Activated CD8-positive, alpha-beta memory T cell treated with anti-CD3 and anti-CD28 coated beads, Interleukin-2, amount 50 U/mL, for 48 hours (primary cell): ENCODE data around the gene DNM3.

Experiments
- DNase-seq: peaks from one replicate; pipeline ENCODE4 v3.0.0-alpha.2; 2020

DNM3 gene

DNA sequence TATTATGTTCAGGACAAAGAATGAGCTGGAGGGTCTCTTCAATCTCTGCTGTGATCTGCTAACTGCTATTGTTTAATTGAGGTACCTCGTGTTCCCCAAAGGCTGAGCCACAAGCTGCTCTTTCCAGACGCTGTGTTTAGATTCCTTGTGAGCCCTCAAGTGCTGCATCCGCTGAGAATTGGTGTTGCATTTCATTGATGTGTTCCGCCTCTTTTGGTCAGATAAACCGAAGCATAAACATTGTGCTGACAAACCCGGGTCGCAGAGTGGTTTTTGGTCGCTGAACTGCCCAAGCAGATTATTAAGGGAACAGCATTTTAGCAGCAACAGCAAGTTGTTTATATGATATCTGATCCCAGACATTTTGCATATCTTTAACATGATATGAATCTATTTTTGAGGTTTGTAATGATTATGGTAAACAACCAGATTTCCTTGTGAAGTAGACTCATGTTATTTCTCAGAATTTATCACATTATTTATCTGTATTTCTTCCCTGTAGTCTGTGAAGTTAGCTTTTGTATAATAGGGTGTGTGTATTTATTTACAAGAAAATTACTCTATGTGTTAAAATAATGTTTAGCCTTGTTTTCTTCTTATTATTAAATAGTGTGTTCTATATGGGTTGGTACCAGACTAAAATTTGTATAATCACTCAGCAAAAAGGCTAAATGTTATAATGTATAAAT, 362.0 kb downstream of the DNM3 start:
- no peak for DNase-seq

DNA sequence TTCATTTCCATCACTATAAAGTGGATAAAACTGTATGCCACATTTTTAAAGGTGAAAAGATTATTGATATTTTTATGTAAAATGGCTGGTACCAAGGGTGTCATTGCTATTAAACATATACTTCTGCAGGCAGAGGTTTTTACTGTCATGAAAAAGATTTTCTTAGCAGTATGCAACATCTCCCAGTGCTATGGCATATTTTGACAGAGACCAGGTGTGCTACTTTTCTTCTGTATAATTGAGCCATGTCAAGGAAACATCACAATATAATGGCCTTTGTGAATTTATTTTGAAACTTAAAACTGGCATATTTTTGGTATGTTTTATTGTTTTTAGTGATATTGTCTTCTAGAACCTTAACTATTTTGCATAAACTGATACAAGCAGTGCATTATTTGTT, 362.6 kb downstream of the DNM3 start:
- no peak for DNase-seq

DNA sequence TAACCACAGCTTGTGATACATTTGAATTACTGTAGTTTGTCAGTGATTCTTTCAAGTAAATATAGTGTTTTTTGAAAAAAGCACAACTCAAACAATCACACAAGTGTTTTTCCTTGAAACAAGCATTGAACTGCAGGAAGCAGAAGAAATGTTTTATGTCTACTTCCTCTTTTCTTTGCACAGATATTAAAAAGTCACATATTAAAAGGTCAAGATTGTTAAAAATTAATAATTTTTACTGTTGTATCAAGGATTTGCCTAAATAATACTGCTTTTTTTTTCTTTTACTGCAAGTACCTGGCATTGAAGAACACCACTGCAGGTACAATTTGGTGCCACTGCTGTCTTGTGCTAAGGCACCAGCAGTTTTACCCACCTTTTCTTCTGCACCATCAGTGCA, 365.0 kb downstream of the DNM3 start:
- DNase-seq: no peak

DNA sequence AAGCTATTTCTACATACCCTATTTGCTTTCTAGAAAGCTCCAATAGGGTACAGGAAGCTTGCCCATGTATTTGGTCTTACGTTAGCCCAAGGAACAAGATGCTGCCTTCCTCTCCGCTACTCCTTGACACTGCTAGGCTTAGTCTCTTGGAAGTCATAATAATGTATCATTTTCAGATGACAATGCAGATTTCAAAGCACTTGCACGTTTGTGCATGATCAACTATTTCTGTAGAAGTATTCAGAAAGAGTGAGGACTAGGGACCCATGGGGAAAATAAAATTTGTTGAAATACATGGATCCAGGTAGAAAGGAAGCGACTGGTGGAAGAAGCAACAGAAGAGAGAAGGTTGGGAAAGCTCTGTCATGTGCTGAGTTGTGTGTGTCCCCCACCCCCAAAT, 367.3 kb downstream of the DNM3 start:
- no peak for DNase-seq

DNA sequence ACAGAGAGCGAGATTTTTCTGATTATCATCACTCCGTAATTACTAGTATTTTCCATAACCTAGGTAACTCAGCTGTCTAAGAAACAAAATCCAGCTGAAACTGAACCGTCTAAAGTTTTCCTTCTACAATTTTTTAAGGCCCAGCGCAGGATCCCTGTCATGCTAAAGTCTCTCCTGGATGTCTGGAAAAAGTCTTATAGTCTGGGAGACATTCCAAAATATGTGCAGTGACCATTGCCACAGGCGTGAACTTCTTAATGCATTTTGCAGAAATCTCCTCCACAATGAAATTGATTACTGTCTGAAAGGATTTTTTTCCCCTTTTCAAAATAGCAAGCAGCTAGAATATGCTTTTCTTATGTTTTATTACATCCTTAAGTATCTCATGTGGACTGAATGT, 369.9 kb downstream of the DNM3 start:
- DNase-seq: no peak

- no peak for DNase-seq
These were observed 370.8 kb downstream of the DNM3 start for GRCh38 chr1:172212124-172212523.

DNA sequence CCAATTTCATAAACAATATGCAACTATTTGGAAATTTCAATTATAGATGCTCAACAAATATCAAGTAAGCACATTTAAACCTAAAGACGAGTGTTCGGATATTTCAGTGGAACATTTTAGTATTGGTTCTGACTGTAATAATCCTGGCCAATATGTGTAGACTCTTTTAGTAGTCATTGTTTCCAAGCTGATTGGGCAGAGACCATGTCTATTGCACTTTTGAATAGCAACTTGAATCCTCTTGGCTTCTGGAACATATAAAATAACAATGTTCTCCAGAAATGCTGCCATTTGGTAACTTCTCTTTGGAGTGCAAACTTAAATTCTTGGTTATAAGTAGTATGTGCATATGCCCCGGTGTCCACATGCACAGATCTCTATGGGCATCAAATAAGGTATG, 373.7 kb downstream of the DNM3 start:
- DNase-seq: no peak

GRCh38 chr1:172219966-172220365, 378.7 kb downstream of the DNM3 start:
- DNase-seq: no peak

DNA sequence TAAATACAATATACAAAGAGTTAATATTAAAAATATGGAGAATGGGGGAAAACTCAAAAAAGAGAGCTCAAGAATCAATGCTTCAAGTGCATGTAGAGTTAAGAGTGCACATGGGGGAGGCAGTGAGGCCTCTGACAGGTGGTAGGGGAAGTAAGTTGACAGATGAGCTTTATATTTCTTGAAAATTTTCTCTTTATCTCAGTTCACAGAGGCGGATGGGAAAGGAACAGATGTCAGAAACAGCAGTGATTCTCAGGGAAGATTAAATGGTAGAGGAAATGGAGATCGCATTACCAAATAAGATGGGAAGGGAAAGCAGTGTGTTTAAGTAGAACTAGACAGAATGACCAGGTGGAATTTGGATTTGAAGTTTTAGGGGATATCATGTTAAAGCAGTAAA, 379.1 kb downstream of the DNM3 start:
- DNase-seq: no peak

- no peak for DNase-seq
These were observed 380.1 kb downstream of the DNM3 start for GRCh38 chr1:172221436-172221835.

DNA sequence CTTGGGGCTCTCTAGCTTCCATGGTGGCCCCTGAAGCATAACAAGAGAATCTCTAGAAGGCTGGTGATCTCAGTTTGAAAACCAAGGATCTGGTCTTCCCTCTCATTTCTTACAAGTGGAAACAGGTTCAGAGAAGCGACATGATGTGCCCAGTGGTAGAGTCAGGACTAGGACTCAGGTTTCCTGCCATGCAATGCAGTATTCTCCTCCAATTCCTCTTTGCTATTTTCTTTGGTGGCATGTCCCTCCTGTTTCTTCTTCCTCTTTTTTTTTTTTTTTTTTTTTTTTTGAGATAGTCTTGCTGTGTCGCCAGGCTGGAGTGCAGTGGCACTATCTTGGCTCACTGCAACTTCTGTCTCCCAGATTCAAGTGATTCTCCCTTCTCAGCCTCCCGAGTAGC, 383.6 kb downstream of the DNM3 start:
- no peak for DNase-seq

GRCh38 chr1:172229942-172230341, 388.6 kb downstream of the DNM3 start:
- DNase-seq: no peak

DNA sequence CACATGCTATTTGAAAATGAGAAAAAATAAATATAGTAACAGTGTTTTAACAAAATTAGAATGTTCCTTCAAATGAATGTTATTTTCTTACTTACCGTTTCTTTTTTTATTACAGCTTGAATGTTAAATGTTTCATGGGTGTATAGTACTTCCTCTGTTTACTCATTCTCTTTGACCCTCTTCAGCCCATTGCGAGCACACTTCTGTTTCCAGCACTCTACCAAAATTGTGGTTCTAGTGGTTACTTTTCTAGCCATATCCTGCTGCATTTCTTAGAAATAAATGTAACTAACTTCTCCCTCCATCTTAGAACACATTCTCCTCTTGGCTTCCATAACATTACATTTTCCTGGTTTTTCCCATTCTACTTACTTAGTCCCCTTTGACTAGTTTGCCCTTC, 389.2 kb downstream of the DNM3 start:
- DNase-seq: no peak

GRCh38 chr1:172236958-172237357, 395.7 kb downstream of the DNM3 start:
- no peak for DNase-seq

DNA sequence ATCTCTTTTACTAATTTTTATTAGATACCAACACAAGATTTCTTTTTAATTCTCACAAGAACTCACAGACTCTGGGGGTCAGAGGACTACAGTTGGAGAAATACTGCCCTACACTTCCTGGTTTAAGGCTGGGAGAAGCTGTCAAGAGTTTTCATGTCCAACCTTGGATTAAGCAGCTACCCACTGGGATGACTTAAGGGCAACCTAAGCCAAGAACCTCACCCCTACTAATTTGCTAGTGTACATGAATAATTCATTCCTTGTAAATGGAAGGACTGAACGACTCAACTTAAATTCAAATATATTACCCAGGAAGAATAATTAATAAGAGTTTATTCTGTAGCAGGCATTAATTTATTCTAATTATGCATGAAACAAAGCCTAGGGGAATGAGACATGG, 396.9 kb downstream of the DNM3 start:
- DNase-seq: no peak

DNA sequence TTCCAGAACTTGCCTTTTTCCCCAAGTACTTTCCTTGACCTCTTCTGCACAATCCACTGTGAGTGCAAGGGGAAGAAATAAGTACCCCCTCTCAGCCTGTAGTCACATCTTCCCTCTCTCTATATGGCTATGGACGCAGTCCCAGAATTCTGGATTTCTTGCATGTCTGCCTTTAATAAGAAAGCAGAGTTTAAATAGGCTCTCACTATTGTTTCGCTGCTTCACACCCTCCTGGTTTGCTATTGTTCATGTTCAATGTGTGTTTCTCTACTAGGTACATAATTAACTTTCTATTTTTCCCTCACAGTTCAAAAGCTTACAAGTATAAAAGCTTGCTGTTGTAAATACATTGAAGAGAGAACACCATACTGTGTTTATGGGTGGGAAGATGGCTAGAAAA, 397.7 kb downstream of the DNM3 start:
- DNase-seq: no peak

GRCh38 chr1:172239901-172240300, 398.6 kb downstream of the DNM3 start:
- DNase-seq: no peak

DNA sequence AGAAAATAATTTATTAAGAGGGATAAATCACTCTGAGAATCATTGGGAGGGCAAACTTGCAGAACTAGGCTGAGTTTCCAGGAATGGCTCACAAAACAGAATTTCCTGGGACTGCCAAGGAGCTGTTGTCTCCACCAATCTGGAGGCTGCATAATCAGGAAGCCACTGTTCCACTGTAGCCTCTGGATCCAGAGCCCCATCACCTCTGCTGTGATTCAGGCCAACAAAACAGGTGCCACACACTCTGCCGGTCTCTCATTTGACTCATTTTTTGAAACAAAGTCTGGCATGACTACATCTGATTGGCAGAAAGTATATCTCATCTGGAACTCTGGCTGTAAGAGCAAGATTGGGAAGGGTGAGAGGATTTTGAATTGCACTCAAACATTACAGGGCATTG, 400.2 kb downstream of the DNM3 start:
- no peak for DNase-seq

DNA sequence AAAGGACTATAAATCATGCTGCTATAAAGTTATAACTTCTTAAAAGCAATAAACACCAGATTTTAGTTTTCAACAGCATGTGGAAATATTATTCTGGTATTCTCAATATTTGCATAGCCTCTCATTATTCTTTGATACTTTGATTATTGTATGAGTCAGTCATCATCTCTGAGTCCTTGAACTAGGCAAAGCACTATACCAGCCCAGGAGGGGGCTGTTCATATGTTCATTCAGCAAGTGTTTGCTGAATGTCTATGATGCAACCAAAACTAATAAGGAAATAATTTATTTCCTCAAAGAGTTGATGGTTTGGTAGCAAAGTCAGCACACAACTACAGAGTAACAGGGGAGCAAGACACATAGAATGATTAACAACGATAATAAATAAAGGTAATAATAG, 403.6 kb downstream of the DNM3 start:
- DNase-seq: no peak

DNA sequence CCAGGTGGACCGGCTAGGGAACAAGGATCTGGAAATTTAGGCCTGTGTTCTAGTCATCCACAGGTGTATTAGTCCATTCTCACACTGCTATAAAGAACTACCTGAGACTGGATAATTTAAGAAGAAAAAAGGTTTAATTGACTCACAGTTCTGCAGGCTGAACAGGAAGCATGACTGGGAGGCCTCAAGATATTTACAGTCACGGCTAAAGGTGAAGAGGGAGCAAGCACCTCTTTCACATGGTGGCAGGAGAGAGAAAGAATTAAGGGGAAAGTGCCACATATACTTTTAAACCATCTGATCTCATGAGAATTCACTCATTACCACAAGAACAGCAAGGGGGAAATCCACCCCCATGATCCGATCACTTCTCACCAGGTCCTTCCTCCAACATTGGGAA, 404.5 kb downstream of the DNM3 start:
- no peak for DNase-seq

- DNase-seq: no peak
These were observed 405.5 kb downstream of the DNM3 start for GRCh38 chr1:172246521-172247390.

DNA sequence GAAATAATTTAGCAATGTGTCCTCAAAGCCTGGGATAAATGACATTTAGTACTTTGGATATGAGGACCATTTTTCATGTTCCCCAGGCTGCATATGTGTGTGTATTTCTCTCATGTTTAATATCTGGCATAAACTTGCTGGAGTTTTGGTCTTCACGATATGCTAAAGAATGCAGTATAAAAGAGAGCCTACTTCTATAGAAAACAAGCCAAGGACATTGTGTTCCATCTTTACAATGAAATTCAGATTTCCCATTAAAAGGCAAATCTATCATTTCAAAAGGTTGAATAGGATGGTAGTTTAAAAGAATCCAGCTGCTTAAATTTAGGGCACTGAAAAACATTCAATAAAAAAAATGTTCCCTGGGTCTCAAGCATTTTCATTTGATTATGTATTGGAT, 410.2 kb downstream of the DNM3 start:
- DNase-seq: no peak

DNA sequence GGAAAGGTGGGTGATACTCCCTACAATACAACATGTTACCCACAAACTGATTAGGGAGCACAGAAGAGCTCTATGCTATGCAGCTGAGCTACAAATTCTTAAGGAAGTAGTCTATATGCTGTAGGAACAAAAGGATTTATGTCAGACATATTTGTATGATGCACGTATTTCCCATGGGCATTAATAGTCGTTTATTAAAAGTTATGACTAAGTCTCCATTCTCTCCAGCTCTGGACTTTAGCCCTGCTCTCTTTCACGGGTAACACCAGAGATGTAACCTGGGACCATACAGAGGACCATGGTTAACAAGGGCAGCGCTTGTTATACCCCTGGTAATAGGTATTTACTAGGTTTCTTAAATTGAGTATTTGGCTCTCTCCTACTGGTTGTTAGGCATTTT, 411.0 kb downstream of the DNM3 start:
- no peak for DNase-seq

DNA sequence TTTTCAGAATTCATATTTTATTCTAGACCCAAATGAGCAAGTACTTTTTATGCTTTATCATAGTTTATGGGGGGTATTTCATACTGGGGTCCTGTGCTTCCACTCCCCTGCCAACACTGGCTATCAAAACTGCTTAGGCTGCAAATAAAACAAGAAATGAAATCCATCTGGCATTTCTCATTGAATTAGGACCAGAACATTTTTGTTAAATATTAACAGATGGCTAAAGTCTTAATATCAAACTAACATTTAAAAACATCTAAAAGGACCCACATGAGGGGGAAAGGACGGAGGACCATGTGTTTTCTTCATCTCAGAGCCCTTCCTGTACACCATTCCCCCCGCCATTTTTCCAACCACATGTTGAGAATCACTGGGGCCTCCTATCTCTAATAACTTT, 411.7 kb downstream of the DNM3 start:
- DNase-seq: no peak
